Right lobe of liver (tissue), 6 donors: ENCODE results near the gene PIM2. TPM values are rescaled to one million over a fixed set of nuclear protein-coding genes. Genes with fewer than 3 reads are reported as not detected.

Source experiments
- ATAC-seq, 4 donors: fragments of 200-7000 bp; cut with Tn5 transposase; one replicate each; pipeline ENCODE4 v1.9.1; 2020; ENCODE audit warnings: mild to moderate bottlenecking in 4 of 4, moderate library complexity in 4 of 4
- DNase-seq, 3 donors: peaks; one replicate each; pipeline ENCODE4 v3.0.0-alpha.2; 2020
- H3K27ac ChIP-seq, 3 donors: fragments of 200-600 bp; one replicate each; pipeline ENCODE4 v1.8.0; 2022
- H3K27me3 ChIP-seq, 2 donors: fragments of 200-600 bp; one replicate each; pipeline ENCODE4 v1.8.0; 2022
- H3K36me3 ChIP-seq, 4 donors: fragments of 200-600 bp; sonication (generic) in 1 of 4; one replicate each; pipeline versions ENCODE4 v1.5.1 to v1.8.0; 2017 to 2022; ENCODE audit warnings: control low read depth in 1 of 4
- H3K4me1 ChIP-seq, 4 donors: fragments of 200-600 bp; sonication (generic) in 1 of 4; one replicate each; pipeline versions ENCODE4 v1.5.1 to v1.8.0; 2017 to 2022; ENCODE audit warnings: control low read depth in 1 of 4
- H3K4me3 ChIP-seq, 3 donors: fragments of 200-600 bp; one replicate each; pipeline ENCODE4 v1.8.0; 2022
- H3K9me3 ChIP-seq, 4 donors: fragments of 200-600 bp; sonication (generic) in 1 of 4; one replicate each; pipeline versions ENCODE4 v1.5.1 to v1.8.0; 2017 to 2022; ENCODE audit warnings: control low read depth in 1 of 4
- CTCF ChIP-seq, 4 donors: fragments of 200-600 bp in 3 of 4; fragments of 450-650 bp in 1 of 4; IDR thresholded peaks; one replicate each; pipeline versions ENCODE4 v1.5.1 to v1.8.0; 2016 to 2022; ENCODE audit warnings: antibody characterized with exemption in 4 of 4, mild to moderate bottlenecking in 2 of 4
- POLR2A ChIP-seq: fragments of 450-650 bp; IDR thresholded peaks from one replicate; pipeline ENCODE4 v1.6.1; 2017; ENCODE audit warnings: antibody characterized with exemption, mild to moderate bottlenecking
- WGBS: methylation state at CpG from one replicate; pipeline ENCODE4 v1.1.6; 2018; ENCODE audit warnings: low coverage, low lambda C conversion rate; ENCODE audit not compliant: insufficient coverage; ENCODE audit errors: missing lambda C conversion rate; 5-methylcytosine and 5-hydroxymethylcytosine counted together
- intact Hi-C, 2 donors: fragments of 100-400 bp; cut with DNase I; formaldehyde crosslinking; loops; one replicate each; pipeline versions ENCODE4 v1.11.2 to v1.14.1; 2022
- total RNA-seq, 6 experiments: library from RNA; depleted of rRNA in 2 of 6; stranded (reverse); fragments of >200 nt in 2 of 6; fragmentation: NEBNext Ultra II Directional in 3 of 6; extraction: Animal tissue kit (Norgen Biotek cat#: 25700) in 3 of 6; gene quantifications; one replicate each; pipeline versions ENCODE4 v1.1.0 to v1.2.4, GENCODE V29; 2016 to 2023
- donor health status: DM: no; HTN: yes; CAD: no.
- donor health status: DM: no; HTN: no; CAD: no.
- donor health status: DM: no; HTN: no; CAD: no.
- donor health status: DM: no; HTN: yes; CAD: no.
- donor health status: DM: no; HTN: yes; CAD: no.

PIM2 gene
- total RNA-seq, 6 experiments from 2014 or later, result 1.7 to 8.8 (median 6.8) TPM

GRCh38 chrX:48933757-48934156, 14.9 kb upstream of the PIM2 start:
- no peak for DNase-seq
- Histone ChIP-seq H3K27me3 (no peaks in the 10 kb centered on the region), H3K4me1 (no peaks in the 10 kb centered on the region), H3K36me3 (peaks cover 0 to 18% (median 2%) of the 10 kb centered on the region in 4 donors), H3K27ac (no peak overlapping the region), H3K4me3 (no peak overlapping the region), H3K9me3 (no peaks in the 10 kb centered on the region)
- 90% methylated on average over 1 of the region's 2 CpGs for WGBS
- ATAC-seq, result no peak
- TF ChIP-seq CTCF (IDR thresholded peaks at IDR 0.05), result no peak
- TF ChIP-seq POLR2A, result no peak
- intact Hi-C loops, result no loop called here

- ATAC-seq, result no peak
These were observed 9.0 kb upstream of the PIM2 start for GRCh38 chrX:48927736-48928382.

GRCh38 chrX:48927123-48927522, 8.3 kb upstream of the PIM2 start:
- H3K4me3 ChIP-seq, result no peak overlapping the region
- no peak for TF ChIP-seq POLR2A
- TF ChIP-seq CTCF (IDR thresholded peaks at IDR 0.05), result no peak
- whole genome bisulfite sequencing, result 69% methylated on average over 5 of the region's 5 CpGs
- no peak for DNase-seq
- H3K27me3 ChIP-seq, result no peaks in the 10 kb centered on the region
- ATAC-seq, result no peak
- no peak overlapping the region for H3K27ac ChIP-seq
- H3K9me3 ChIP-seq, result no peaks in the 10 kb centered on the region
- H3K4me1 ChIP-seq, result no peaks in the 10 kb centered on the region
- H3K36me3 ChIP-seq, result peaks cover 0 to 17% (median 2%) of the 10 kb centered on the region in 4 donors
- intact Hi-C loops, result no loop called here

More at GRCh38 chrX:48927736-48928382, 9.0 kb upstream of the PIM2 start:
- Histone ChIP-seq H3K36me3 (peaks cover 0 to 17% (median 2%) of the 10 kb centered on the region in 4 donors), H3K27me3 (no peaks in the 10 kb centered on the region), H3K9me3 (no peaks in the 10 kb centered on the region), H3K27ac (no peak overlapping the region), H3K4me1 (no peaks in the 10 kb centered on the region), H3K4me3 (no peak overlapping the region)
- DNase-seq, result no peak
- intact Hi-C loops, result no loop called here
- whole genome bisulfite sequencing, result 44% methylated on average over 2 of the region's 2 CpGs
- no peak for TF ChIP-seq CTCF (IDR thresholded peaks at IDR 0.05)
- no peak for TF ChIP-seq POLR2A

DNA sequence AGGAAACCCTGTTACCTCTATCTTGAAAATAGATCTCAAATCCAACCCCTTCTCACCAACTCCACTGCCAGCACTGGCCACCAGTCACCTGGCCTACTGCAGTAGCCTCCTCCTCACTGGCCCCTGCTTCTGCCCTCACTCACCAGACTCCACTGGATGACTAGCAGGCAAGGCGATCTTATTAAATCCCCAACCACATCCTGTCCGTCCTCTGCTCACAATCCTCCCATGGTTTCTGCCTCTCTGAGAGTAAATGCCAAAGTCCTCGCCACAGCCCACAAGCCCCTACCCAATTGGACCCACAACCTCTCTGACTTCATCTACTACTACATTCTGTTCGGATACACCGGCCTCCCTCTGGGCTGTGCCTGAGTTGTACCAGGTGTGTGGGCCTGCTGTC, 5.4 kb upstream of the PIM2 start:
- DNase-seq (no peak), ATAC-seq (no peak)
- Histone ChIP-seq H3K4me3 (no peak overlapping the region), H3K27me3 (no peaks in the 10 kb centered on the region), H3K9me3 (no peaks in the 10 kb centered on the region), H3K4me1 (no peaks in the 10 kb centered on the region), H3K36me3 (peaks cover 0 to 17% (median 0%) of the 10 kb centered on the region in 4 donors), H3K27ac (no peak overlapping the region)
- 79% methylated on average over 5 of the region's 5 CpGs for WGBS
- intact Hi-C loops, result no loop called here
- TF ChIP-seq CTCF (IDR thresholded peaks at IDR 0.05), result no peak
- no peak for TF ChIP-seq POLR2A
